GM13977 (cell line): Measurements from ENCODE around the gene HIP1.
A peak's percentile ranks its signal among the peaks of the same experiment; 100 is the strongest.

Experiments
- DNase-seq: peaks from one replicate; pipeline ENCODE4 v3.0.0; 2012; ENCODE audit warnings: low spot score
- in situ Hi-C: fragments of 300-500 bp; cut with MboI; formaldehyde crosslinking; loops from one replicate; pipeline ENCODE4 v1.12.0; 2022; ENCODE audit warnings: low sequenced_read_pairs, low pct_unique_long_range_greater_than_20kb, mixed read lengths, inconsistent platforms; ENCODE audit not compliant: unreplicated experiment
- TF ChIP-seq, protein P1 (sequence below): IDR thresholded peaks from 2 replicates; pipeline ENCODE4 v1.5.1; 2012; ENCODE audit warnings: mild to moderate bottlenecking, control low read depth; ENCODE audit not compliant: insufficient read depth; ENCODE audit errors: extremely low read depth, missing control alignments

HIP1 gene

DNA sequence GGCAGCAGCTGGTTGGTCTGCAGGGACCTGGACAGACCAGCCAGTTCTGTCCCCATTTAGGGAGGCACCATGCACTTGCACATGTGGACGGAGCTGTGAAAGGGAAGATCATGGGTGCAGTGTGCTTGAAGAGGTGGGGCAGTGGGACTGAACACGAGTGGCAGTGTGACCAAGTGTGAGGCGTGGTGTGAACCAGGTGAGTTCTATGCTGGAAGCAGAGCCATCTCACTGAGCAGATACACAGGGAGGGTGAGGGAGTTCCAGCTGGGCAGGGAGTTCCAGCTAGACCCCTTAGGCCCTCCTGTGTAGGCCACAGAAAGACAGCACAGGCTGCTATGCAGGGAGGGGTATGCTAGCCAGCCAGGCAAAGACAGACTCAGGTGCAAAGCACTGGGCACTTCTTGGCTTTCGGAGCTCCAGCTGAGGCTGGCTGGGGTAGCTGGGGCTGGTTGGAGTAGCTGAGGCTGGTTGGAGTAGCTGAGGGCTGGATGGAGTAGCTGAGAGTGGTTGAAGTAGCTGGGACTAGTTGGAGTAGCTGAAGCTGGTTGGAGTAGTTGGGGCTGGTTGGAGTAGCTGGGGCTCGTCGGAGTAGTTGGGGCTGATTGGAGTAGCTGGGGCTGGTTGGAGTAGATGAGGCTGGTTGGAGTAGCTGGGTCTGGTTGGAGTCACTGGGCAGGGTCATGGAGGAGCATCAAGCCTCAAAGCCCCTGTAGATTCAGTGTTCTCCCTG lies 90.9 kb downstream of the HIP1 start:
- TF ChIP-seq, protein P1, sequence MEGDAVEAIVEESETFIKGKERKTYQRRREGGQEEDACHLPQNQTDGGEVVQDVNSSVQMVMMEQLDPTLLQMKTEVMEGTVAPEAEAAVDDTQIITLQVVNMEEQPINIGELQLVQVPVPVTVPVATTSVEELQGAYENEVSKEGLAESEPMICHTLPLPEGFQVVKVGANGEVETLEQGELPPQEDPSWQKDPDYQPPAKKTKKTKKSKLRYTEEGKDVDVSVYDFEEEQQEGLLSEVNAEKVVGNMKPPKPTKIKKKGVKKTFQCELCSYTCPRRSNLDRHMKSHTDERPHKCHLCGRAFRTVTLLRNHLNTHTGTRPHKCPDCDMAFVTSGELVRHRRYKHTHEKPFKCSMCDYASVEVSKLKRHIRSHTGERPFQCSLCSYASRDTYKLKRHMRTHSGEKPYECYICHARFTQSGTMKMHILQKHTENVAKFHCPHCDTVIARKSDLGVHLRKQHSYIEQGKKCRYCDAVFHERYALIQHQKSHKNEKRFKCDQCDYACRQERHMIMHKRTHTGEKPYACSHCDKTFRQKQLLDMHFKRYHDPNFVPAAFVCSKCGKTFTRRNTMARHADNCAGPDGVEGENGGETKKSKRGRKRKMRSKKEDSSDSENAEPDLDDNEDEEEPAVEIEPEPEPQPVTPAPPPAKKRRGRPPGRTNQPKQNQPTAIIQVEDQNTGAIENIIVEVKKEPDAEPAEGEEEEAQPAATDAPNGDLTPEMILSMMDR: no peak
- in situ Hi-C loops: no loop called here
- no peak for DNase-seq

DNA sequence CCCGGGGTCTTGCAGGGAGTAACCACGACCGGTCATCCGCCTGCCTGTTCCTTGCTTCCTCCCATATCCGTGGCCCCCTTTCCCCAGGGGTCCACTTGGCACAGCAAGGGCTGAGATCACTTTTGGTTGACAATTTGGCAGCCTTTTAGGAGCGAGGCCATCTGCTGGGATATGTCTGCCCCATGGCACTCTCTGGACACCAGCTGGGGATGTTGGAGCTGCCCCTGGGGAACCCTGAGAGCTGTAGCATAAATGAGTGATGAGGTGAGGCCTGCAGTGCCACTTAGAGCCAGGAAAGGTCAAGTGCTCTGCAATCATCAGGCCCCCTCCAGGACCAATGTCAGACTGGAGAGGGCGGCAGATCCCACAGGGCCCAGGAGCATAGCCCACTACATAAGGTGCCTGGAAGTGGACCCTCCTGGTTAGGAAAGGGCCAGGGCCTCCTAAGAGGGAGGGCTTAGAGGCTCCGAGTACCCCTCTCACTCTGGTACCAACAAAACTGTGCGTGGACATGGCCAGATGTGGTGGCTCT lies 92.1 kb downstream of the HIP1 start:
- no peak for DNase-seq
- TF ChIP-seq, protein P1: no peak
- in situ Hi-C loops: no loop called here

DNA sequence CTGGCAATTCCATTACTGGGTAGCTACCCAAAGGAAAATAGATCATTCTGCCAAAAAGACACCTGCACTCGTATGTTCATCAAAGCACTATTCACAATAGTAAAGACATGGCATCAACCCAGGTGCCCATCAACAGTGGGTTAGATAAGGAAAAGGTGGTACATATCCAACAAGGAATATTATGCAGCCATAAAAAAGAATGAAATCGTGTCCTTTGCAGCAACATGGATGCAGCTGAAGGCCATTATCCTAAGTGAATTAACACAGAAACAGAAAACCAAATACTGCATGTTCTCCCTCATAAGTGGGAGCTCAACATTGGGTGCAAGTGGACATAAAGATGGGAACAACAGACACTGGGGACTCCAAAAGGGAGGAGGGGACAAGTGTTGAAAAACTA lies 93.2 kb downstream of the HIP1 start:
- in situ Hi-C loops: no loop called here
- DNase-seq: no peak
- TF ChIP-seq, protein P1: no peak

DNA sequence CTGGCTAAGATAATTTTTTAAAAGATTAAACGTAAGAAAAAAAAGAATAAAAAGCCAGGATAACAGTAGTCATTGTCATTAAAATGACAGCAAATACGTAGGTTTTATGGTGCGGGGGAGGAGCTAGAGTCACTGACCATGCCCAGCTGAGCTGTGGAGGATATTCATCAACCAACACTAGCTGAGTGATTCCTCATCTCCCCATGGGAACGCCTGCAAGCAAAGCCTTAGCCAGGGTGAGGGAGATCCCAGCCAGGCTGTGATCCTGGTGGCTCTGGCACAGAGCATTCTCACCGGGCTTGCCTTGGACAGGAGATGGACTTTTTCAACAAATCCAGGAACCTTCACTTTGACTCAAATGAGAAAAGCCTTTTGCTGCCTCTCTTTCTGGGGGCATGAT lies 94.2 kb downstream of the HIP1 start:
- no peak for DNase-seq
- in situ Hi-C loops: no loop called here
- TF ChIP-seq, protein P1: no peak

DNA sequence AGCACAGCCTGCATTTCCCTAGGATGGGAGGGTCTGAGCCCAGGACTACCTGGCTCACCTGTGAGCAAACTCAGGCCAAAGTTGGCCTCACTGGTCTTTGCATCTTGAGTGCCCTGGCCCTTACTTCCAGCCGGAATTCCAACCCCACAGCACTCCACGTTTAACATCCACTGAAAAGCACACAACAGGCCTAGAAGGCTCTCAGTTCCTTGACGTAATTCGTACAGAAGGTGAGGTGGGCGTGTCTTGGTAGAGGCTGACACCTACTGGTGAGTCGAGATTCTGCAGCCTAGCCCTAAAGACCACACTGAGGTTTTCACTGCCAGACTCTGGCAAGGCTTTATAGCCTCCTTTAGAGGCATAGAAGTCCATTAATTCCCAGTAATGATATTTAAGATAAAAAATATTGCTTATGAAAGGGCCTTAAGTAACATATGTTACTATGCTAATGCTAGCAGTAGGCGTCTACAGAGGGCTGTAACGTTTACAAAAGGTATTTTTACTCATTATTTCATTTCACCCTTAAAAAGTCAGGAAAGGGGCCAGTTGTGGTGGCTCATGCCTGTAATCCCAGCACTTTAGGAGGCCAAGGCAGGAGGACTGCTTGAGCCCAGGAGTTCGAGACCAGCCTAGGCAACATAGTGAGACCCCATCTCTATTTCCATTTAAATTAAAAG lies 95.8 kb downstream of the HIP1 start:
- TF ChIP-seq, protein P1: peak; percentile 91
- peak; percentile 84 for DNase-seq
- in situ Hi-C loops: no loop called here

DNA sequence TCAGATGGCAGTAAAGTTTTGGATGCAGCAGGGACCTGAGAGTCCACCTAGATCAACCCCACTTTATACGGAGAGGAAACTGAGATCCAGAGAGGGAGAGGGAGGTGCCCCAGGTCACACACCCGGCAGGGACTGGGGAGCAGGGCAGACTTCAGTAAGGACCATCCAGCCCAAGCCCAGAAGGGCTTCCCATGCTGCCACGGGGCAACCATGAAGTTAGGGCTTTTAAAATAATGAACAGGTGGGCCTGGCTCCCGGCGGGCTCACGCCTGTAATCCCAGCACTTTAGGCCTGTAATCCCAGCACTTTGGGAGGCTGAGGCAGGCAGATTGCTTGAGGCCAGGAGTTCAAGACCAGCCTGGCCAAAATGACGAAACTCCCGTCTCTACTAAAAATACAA lies 98.5 kb downstream of the HIP1 start:
- DNase-seq: no peak
- TF ChIP-seq, protein P1: no peak
- in situ Hi-C loops: no loop called here
